ENCODE results near the gene ERVV-1. TPM values are rescaled to one million over a fixed set of nuclear protein-coding genes. Genes with fewer than 3 reads are reported as not detected.
"Not testable (repeated sequence)": the region's sequence is repeated elsewhere in the genome, so short reads cannot be mapped to it uniquely, and the experiment has no call there.

ERVV-1 gene, protein sequence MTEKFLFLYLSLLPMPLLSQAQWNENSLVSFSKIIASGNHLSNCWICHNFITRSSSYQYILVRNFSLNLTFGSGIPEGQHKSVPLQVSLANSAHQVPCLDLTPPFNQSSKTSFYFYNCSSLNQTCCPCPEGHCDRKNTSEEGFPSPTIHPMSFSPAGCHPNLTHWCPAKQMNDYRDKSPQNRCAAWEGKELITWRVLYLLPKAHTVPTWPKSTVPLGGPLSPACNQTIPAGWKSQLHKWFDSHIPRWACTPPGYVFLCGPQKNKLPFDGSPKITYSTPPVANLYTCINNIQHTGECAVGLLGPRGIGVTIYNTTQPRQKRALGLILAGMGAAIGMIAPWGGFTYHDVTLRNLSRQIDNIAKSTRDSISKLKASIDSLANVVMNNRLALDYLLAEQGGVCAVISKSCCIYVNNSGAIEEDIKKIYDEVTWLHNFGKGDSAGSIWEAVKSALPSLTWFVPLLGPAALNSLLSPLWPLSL
- total RNA-seq: not detected
- polyA plus RNA-seq (ENCODE audit: insufficient read length in 2 of 2): under 1 TPM in 1 of 2 donors, not detected in 1; 0.12 TPM
- long read RNA-seq, donor 1: 0 reads
- long read RNA-seq, donor 2, partial matches to known transcripts: 0 of 2 reads
- long read RNA-seq, donor 2, other reads (novel, unspliced or antisense): 0 of 2 reads
- long read RNA-seq, donor 3: 0 reads
- long read RNA-seq, donor 4: 0 reads

DNA sequence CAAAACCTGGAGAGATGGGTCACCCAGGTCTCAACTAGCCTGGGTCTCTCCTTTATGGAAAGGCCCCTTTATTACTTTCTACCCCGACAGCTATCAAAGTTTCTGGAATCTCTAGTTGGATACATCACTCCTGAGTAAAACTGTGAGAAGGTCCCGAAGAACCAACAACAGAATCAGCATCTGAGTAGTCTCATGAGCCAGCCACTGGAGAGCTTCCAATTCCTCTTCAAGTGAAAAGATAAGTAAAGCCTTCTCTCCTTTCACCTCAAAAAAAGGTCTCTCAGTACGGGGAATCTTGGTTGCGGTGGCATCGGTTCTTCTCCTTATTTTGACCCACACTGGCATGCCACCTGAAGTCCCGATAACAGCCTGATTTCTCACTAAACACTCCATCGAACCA lies at the start of gene ERVV-1:
ERVV-1 (plus strand) TSS at position 301 of the 400 bp plus-strand sequence. CDS start 170 bp downstream, outside the sequence.
- WGBS (ENCODE audit: insufficient coverage): 96% methylated on average over 7 of the region's 7 CpGs
- no peaks in the 10 kb centered on the region for H3K27me3 ChIP-seq (ENCODE audit: control insufficient read depth, insufficient read depth, low read length)
- no peak within 1 kb of the TSS for H3K4me3 ChIP-seq (ENCODE audit: low read depth, low read length)
- H3K36me3 ChIP-seq (ENCODE audit: control insufficient read depth, insufficient read depth, low read length): no peaks in the 10 kb centered on the region
- no peaks in the 10 kb centered on the region for H3K4me1 ChIP-seq (ENCODE audit: control insufficient read depth, insufficient read depth, low read length)
- no peak within 1 kb of the TSS for H3K27ac ChIP-seq (ENCODE audit: low read depth, low read length)
- no peaks in the 10 kb centered on the region for H3K9me3 ChIP-seq (ENCODE audit: control insufficient read depth, insufficient read depth, low read length)
- no peak for DNase-seq (ENCODE audit: low read depth in 4 of 6, low spot score in 6 of 6)

DNA sequence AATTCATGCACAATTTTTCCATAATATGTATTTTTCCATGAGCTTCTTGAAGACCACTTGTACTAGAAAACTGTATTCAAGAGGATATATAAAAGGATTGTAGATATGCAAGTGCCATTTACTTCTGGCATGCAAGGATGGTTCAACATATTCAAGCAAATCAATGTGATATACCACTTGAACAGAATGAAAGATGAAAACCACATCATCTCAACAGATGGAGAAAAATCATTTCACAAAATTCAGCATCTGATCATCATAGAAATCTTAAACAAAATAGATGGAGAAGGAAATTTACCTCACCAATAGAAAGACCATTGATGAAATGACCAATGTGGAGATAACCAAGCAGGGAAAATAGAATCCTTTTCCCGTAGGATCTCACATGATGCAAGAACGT lies 45.9 kb upstream of the ERVV-1 start:
- no peaks in the 10 kb centered on the region for H3K36me3 ChIP-seq (ENCODE audit: control insufficient read depth, insufficient read depth, low read length)
- H3K27ac ChIP-seq (ENCODE audit: low read depth, low read length): no peak overlapping the region
- no peak overlapping the region for H3K4me3 ChIP-seq (ENCODE audit: low read depth, low read length)
- no CpG with 5 or more reads among the region's 2 CpGs for WGBS (ENCODE audit: insufficient coverage)
- no peak for DNase-seq (ENCODE audit: low read depth in 4 of 6, low spot score in 6 of 6)
- peaks cover 1% of the 10 kb centered on the region for H3K9me3 ChIP-seq (ENCODE audit: control insufficient read depth, insufficient read depth, low read length)
- H3K27me3 ChIP-seq (ENCODE audit: control insufficient read depth, insufficient read depth, low read length): no peaks in the 10 kb centered on the region
- H3K4me1 ChIP-seq (ENCODE audit: control insufficient read depth, insufficient read depth, low read length): peaks cover 6% of the 10 kb centered on the region

DNA sequence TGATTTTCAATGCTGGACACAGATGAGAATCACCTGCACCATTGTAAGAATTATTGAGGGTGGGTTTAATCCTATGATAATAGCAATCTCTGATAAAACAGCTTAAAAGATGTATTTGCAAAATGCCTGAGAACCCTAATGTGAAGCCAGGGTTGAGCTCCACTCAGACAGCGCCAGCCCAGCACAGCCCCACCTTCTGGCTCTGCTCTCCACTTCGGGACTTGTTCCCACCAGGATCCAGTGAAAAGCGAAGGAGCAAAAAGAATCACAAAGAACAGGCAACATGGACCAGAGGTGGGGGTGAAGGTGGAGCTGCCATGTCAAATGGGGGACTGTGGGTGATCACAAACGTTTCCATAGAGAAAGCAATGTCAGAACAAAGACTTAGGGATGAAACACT lies 32.4 kb upstream of the ERVV-1 start:
- no peaks in the 10 kb centered on the region for H3K4me1 ChIP-seq (ENCODE audit: control insufficient read depth, insufficient read depth, low read length)
- DNase-seq (ENCODE audit: low read depth in 4 of 6, low spot score in 6 of 6): no peak
- no peaks in the 10 kb centered on the region for H3K36me3 ChIP-seq (ENCODE audit: control insufficient read depth, insufficient read depth, low read length)
- H3K9me3 ChIP-seq (ENCODE audit: control insufficient read depth, insufficient read depth, low read length): no peaks in the 10 kb centered on the region
- no peaks in the 10 kb centered on the region for H3K27me3 ChIP-seq (ENCODE audit: control insufficient read depth, insufficient read depth, low read length)
- H3K4me3 ChIP-seq (ENCODE audit: low read depth, low read length): no peak overlapping the region
- 45% methylated on average over 3 of the region's 4 CpGs for WGBS (ENCODE audit: insufficient coverage)
- no peak overlapping the region for H3K27ac ChIP-seq (ENCODE audit: low read depth, low read length)

DNA sequence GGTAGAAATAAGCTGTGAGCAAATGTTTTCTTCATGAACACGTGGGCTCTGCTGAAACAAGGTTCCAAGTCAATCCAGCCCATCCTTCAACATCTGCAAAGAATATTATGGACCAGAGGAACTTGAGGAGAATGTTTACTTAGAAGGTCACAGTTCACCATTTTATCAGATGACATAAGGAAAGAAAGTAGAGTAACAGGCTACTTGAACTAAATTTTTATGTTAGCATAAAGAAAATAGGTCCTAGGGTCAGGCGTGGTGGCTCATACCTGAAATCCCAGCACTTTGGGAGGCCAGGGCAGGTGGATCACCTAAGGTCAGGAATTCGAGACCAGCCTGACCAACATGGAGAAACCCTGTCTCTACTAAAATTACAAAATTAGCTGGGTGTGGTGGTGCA lies 30.6 kb upstream of the ERVV-1 start:
- WGBS (ENCODE audit: insufficient coverage): no CpG with 5 or more reads among the region's 3 CpGs

DNA sequence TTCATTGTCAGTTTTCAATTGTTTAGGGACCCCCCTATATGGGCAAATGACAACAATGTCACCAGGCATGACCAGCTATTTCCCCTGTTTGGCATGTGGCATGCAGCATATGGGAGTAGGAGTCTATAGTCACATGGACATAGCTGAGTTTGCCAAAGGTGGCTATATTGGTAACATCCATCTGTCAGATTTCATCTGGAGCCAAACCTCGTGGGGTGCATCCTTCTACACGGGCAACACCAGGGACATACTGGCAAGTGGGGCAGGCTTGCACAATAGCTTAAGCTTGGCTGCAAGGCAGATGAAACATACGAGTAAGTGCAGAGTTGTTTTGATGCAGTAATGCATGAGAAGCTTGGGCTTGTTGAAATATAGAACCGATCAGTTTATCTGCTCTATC lies 26.5 kb upstream of the ERVV-1 start:
- no peak overlapping the region for H3K27ac ChIP-seq (ENCODE audit: low read depth, low read length)
- no peaks in the 10 kb centered on the region for H3K27me3 ChIP-seq (ENCODE audit: control insufficient read depth, insufficient read depth, low read length)
- H3K4me1 ChIP-seq (ENCODE audit: control insufficient read depth, insufficient read depth, low read length): peaks cover 2% of the 10 kb centered on the region
- no peaks in the 10 kb centered on the region for H3K9me3 ChIP-seq (ENCODE audit: control insufficient read depth, insufficient read depth, low read length)
- DNase-seq (ENCODE audit: low read depth in 4 of 6, low spot score in 6 of 6): peak in 2 of 6 donors; percentile 43 to 55
- WGBS (ENCODE audit: insufficient coverage): 72% methylated on average over 3 of the region's 4 CpGs
- H3K4me3 ChIP-seq (ENCODE audit: low read depth, low read length): no peak overlapping the region
- no peaks in the 10 kb centered on the region for H3K36me3 ChIP-seq (ENCODE audit: control insufficient read depth, insufficient read depth, low read length)

More for the DNA sequence above, 30.6 kb upstream of the ERVV-1 start:
- not testable (repeated sequence) for H3K9me3 ChIP-seq (ENCODE audit: control insufficient read depth, insufficient read depth, low read length); H3K4me1 ChIP-seq (ENCODE audit: control insufficient read depth, insufficient read depth, low read length); DNase-seq (ENCODE audit: low read depth in 4 of 6, low spot score in 6 of 6); H3K27ac ChIP-seq (ENCODE audit: low read depth, low read length); H3K27me3 ChIP-seq (ENCODE audit: control insufficient read depth, insufficient read depth, low read length); H3K4me3 ChIP-seq (ENCODE audit: low read depth, low read length); H3K36me3 ChIP-seq (ENCODE audit: control insufficient read depth, insufficient read depth, low read length)

DNA sequence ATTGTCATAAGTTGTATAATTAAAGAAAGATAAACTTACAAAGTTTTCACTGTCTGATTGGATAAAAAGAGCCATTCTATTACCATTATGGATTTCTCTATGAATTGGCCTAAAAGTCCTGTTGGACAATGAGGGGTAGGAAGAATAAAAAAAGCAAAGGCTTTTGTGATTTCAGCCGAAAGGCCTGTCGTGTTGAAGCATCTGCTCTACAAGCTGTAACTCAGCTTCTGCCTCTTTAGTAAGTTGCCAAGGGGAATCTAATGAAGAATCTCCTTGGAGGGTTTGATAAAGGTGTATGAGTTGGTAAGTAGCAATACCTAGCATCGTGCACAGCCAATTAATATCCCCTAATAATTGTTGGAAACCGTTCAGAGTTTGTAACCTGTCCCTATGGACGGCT lies 25.2 kb upstream of the ERVV-1 start:
- no peaks in the 10 kb centered on the region for H3K36me3 ChIP-seq (ENCODE audit: control insufficient read depth, insufficient read depth, low read length)
- WGBS (ENCODE audit: insufficient coverage): 80% methylated on average over 2 of the region's 5 CpGs
- H3K9me3 ChIP-seq (ENCODE audit: control insufficient read depth, insufficient read depth, low read length): no peaks in the 10 kb centered on the region
- H3K27ac ChIP-seq (ENCODE audit: low read depth, low read length): no peak overlapping the region
- H3K4me1 ChIP-seq (ENCODE audit: control insufficient read depth, insufficient read depth, low read length): peaks cover 13% of the 10 kb centered on the region
- H3K27me3 ChIP-seq (ENCODE audit: control insufficient read depth, insufficient read depth, low read length): no peaks in the 10 kb centered on the region
- H3K4me3 ChIP-seq (ENCODE audit: low read depth, low read length): no peak overlapping the region
- DNase-seq (ENCODE audit: low read depth in 4 of 6, low spot score in 6 of 6): peak in 1 of 6 donors; percentile 27

DNA sequence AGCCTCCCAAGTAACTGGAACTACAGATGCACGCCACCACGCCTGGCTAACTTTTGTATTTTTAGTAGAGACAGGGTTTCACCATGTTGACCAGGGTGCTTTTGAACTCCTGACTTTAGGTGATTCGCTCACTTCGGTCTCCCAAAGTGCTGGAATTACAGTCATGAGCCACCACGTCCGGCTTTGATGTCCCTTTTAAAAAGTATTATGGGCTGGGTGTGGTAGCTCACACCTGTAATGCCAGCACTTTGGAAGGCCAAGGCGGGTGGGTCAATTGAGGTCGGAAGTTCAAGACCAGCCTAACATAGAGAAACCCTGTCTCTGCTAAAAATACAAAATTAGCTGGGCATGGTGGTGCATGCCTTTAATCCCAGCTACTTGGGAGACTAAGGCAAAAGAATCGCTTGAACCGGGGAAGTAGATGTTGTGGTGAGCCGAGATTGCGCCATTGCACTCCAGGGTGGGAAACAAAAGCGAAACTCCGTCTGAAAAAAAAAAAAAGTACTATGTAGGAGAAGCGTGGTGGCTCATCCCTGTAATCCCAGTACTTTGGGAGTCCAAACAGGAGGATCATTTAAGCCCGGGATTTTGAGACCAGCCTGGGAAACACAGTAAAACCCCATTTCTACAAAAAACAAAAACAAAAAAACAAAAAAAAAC lies 22.8 kb upstream of the ERVV-1 start:
- DNase-seq (ENCODE audit: low read depth in 4 of 6, low spot score in 6 of 6): no peak
- no peaks in the 10 kb centered on the region for H3K9me3 ChIP-seq (ENCODE audit: control insufficient read depth, insufficient read depth, low read length)
- 93% methylated on average over 12 of the region's 16 CpGs for WGBS (ENCODE audit: insufficient coverage)
- no peaks in the 10 kb centered on the region for H3K27me3 ChIP-seq (ENCODE audit: control insufficient read depth, insufficient read depth, low read length)
- H3K4me1 ChIP-seq (ENCODE audit: control insufficient read depth, insufficient read depth, low read length): peaks cover 23% of the 10 kb centered on the region
- no peak overlapping the region for H3K27ac ChIP-seq (ENCODE audit: low read depth, low read length)
- no peak overlapping the region for H3K4me3 ChIP-seq (ENCODE audit: low read depth, low read length)
- H3K36me3 ChIP-seq (ENCODE audit: control insufficient read depth, insufficient read depth, low read length): no peaks in the 10 kb centered on the region

DNA sequence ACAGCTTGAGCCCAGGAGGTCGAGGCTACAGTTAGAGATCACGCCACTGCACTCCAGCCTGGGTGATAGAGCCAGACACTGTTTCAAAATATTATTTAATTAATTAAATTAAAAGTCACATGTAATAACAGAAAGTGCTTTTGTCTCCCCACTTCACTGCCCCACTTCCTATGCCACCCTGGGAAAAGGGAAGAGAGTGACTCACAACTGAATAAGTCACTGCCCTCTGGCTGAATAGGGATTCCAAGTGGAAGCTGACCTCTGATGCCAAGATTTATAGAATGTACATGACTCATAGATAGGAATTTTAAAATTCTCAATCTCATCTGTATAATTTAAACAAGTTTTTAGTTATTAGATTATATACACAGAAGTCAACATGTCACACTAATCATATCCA lies 22.2 kb upstream of the ERVV-1 start:
- Histone ChIP-seq H3K4me3 (ENCODE audit: low read depth, low read length) (no peak overlapping the region), H3K27me3 (ENCODE audit: control insufficient read depth, insufficient read depth, low read length) (no peaks in the 10 kb centered on the region), H3K27ac (ENCODE audit: low read depth, low read length) (no peak overlapping the region), H3K4me1 (ENCODE audit: control insufficient read depth, insufficient read depth, low read length) (peaks cover 23% of the 10 kb centered on the region), H3K36me3 (ENCODE audit: control insufficient read depth, insufficient read depth, low read length) (no peaks in the 10 kb centered on the region), H3K9me3 (ENCODE audit: control insufficient read depth, insufficient read depth, low read length) (no peaks in the 10 kb centered on the region)
- WGBS (ENCODE audit: insufficient coverage): no CpG with 5 or more reads among the region's 2 CpGs
- DNase-seq (ENCODE audit: low read depth in 4 of 6, low spot score in 6 of 6): no peak

DNA sequence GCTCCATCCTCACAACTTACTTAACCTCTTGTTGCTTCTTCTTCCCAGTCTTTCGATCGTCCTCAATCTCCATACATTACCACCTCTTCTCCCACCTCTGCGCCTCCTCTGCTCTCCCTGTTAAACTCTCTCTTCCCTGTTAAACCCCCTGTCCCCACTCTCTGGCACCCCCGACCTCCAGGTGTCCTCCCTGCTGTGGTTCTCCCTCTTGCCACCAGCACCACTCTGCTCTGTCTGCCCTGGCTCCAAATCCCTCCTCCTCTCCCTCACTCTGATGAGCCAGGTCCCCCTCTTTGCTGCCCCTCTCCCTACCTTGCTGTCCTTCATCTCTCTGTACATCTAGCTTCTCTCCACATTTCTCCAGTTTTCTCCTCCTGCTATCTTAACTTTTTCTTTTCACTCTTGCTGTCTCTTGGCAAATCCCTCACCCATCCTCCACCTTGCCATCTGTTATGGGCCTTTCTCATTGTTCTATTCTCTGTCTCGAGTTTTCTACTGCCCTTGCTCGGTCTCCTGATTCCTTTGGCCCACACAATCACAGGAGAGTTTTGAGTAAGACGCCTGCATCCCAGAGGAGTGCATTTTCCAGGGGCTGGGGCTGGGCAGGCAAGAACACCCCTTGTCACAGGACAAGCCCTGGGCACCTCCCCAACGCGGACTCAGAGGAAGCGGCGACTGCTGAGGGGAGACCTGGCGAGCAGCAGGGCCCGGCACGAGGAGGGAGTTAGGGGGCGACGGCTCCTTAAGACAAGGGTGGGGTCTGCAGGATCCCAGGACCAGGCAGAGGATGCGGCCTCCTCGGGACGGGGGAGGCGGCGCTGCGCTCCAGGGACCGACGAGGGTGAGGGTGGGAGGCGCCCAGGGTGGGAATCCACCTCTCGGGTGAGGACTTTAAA lies 21.4 kb upstream of the ERVV-1 start:
- Histone ChIP-seq H3K27me3 (ENCODE audit: control insufficient read depth, insufficient read depth, low read length) (no peaks in the 10 kb centered on the region), H3K9me3 (ENCODE audit: control insufficient read depth, insufficient read depth, low read length) (no peaks in the 10 kb centered on the region), H3K36me3 (ENCODE audit: control insufficient read depth, insufficient read depth, low read length) (no peaks in the 10 kb centered on the region), H3K27ac (ENCODE audit: low read depth, low read length) (no peak overlapping the region), H3K4me3 (ENCODE audit: low read depth, low read length) (peak overlapping the region; percentile 48), H3K4me1 (ENCODE audit: control insufficient read depth, insufficient read depth, low read length) (peaks cover 23% of the 10 kb centered on the region)
- WGBS (ENCODE audit: insufficient coverage): 16% methylated on average over 25 of the region's 26 CpGs
- peak in 1 of 6 donors; percentile 38 for DNase-seq (ENCODE audit: low read depth in 4 of 6, low spot score in 6 of 6)
